ENCODE measurements around the gene E2F8.

The E2F8 gene

DNA sequence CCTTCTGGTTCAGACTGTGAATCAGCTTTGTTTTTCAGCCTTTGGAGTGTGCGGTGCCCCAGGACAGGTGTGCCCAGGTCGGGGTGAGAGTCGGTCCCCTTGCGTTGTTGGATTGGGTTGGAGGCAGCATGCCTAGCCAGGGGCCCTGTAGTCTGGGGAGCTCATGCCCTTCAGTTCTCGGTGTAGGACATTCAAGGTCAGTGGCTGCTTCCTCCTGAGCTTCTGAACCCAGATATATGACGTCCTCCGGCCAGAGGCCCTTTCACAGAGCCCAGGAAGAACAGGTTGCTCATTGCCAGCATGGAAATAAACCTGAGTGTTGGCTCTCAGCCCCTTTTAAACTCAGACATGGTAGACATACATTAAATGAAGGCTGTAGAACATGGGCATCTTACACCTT, 41.7 kb downstream of the E2F8 start:
- TF ChIP-seq CTCF (IDR thresholded peaks at IDR 0.05; ENCODE audit: borderline replicate concordance, insufficient read depth, low read depth, low read length), result no peak
- H3K4me3 ChIP-seq (ENCODE audit: low read depth, low read length), result no peak overlapping the region

DNA sequence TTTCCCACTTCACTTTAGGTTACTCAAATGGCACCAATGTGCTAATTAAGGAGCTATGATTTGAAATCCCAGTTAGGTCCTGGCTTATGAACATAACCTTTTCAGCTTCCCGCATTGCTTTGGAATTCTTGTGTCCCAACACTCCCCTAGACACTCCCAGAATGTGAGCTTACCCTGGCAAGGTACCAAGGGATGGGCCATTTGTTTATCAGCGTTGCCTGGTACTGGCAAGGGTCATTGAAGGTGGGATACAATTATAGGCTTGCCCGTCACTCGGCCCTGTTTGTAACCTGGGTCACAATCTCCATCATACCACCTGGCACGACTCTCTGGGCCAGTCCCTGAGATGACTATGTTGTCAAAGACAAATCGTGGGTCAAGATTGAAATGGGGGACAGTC, 44.3 kb downstream of the E2F8 start:
- H3K4me3 ChIP-seq (ENCODE audit: low read depth, low read length), result no peak overlapping the region
- TF ChIP-seq CTCF (IDR thresholded peaks at IDR 0.05; ENCODE audit: borderline replicate concordance, insufficient read depth, low read depth, low read length), result no peak

DNA sequence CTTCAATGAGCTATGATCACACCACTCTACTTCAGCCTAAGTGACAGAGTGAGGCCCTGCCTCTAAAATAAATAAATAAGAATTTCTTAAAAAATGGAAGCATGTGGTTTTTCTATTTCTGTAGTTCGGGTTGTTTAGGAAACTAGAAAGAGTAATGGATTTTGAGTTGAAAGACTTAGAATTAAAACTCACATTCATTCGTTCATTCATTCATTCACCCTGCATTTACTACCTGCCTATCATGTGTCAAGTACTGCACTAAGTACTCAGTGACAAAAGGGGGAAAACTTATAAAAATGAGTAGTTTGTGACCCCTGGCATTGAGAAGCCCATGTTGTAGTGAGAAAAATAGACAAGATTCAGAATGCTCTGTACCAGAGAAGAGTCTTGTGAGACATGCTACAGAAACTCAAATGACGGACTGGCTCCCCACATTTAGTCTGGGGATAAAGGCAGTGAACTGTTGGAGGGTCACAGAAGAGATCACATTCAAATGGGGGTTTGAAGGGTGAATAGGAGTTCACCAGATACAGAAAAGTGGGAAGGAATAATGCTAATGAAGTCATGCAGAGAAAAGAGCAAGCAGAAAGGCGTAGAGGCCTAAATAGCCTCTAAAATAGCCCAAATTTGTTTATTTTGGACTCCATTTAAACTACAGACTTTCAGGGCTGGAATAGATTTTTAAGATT, 46.0 kb downstream of the E2F8 start:
- TF ChIP-seq CTCF (IDR thresholded peaks at IDR 0.05; ENCODE audit: borderline replicate concordance, insufficient read depth, low read depth, low read length), result no peak

DNA sequence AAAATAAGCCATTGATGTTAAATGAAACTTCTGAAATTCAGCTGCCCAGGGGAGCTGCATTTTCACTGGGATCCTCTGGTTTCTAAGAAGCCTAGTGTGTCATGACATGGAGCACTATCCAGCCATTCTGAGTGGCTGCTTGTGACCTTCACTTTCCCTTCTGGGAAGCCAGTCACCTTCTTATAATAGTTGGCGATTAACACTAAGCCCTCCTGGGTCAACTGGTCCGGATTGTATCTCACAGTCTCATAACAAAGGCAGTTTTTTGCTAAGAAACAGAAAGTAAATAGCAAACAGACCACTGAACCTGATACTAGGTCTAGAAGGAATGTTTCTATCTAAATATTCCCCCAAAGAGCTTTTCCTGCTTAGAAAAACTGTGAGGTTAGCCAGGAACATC, 46.8 kb downstream of the E2F8 start:
- H3K4me3 ChIP-seq (ENCODE audit: low read depth, low read length), result no peak overlapping the region

More for the DNA sequence above, 46.0 kb downstream of the E2F8 start:
- H3K4me3 ChIP-seq (ENCODE audit: low read depth, low read length), result no peak overlapping the region

DNA sequence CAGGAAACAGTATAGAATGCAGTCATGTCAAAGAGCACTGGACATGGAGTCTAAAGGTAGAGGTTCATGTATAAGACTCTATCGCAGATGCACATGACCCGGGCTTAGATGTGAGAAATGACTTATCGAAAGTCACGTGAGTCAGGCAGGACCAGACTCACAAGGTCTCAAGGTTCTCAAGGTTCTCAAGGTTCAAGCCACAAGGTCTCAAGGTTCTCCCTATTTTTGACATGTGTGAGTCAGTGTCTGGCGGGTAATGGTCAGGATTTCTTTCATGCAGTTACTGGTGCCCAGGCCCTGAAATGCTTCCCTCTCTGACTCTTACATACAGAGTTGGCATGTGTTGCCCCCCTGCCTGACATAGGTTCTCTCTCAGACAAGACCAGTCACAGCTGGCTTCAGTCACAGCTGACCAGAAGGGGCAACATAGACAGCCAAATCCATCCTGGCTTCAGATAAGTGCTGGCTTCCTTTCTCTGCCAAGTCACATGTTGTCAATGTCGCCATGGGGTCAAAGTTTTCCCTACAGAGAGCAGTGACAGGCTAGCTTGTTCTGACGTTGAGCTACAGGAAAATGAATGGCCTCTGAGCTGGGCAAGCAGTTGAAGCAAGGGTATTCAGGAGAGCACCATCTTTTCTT, 49.1 kb downstream of the E2F8 start:
- H3K4me3 ChIP-seq (ENCODE audit: low read depth, low read length), result no peak overlapping the region

More for the DNA sequence above, 46.8 kb downstream of the E2F8 start:
- TF ChIP-seq CTCF (IDR thresholded peaks at IDR 0.05; ENCODE audit: borderline replicate concordance, insufficient read depth, low read depth, low read length), result no peak

DNA sequence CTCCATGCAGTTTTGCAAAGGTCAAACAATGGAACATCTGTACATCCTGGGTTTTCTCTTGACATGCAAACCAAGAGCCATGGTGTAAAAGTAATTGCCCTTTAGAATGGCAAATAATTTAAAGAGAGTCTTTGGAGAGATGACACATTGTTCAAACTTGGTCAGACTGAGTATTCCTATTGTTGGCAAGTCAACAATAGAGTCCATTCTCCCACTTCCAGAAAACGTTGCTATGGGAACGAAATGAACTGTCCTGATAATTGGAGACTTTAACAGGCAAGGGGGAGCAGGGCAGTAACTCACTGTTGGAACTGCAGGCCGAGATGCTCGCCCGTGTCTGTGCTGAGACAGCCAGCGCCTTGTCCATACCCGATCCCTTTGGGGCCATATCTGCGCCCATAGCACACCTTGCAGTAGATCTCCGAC, 52.9 kb downstream of the E2F8 start:
- no peak overlapping the region for H3K4me3 ChIP-seq (ENCODE audit: low read depth, low read length)
- no peak for TF ChIP-seq CTCF (IDR thresholded peaks at IDR 0.05; ENCODE audit: borderline replicate concordance, insufficient read depth, low read depth, low read length)

More for the DNA sequence above, 49.1 kb downstream of the E2F8 start:
- no peak for TF ChIP-seq CTCF (IDR thresholded peaks at IDR 0.05; ENCODE audit: borderline replicate concordance, insufficient read depth, low read depth, low read length)
